Gastroesophageal sphincter (tissue), 4 donors: ENCODE results near the gene OGFRL1. TPM values are rescaled to one million over a fixed set of nuclear protein-coding genes. Genes with fewer than 3 reads are reported as not detected.
A peak's percentile ranks its signal among the peaks of the same experiment; 100 is the strongest.

ENCODE experiments used
- ATAC-seq: fragments of 150-250 bp; one replicate; pipeline ENCODE4 v1.9.1; 2016; ENCODE audit warnings: mild to moderate bottlenecking, moderate library complexity
- H3K27ac ChIP-seq, 4 donors: fragments of 200-600 bp; sonication (generic) in 3 of 4; 1 replicate in 3 of 4; 2 replicates in 1 of 4; pipeline ENCODE4 v1.5.1; 2016 to 2019
- H3K27me3 ChIP-seq: fragments of 200-600 bp; sonication (generic); one replicate; pipeline ENCODE4 v1.5.1; 2019
- H3K36me3 ChIP-seq, 2 donors: fragments of 200-600 bp; sonication (generic); one replicate each; pipeline ENCODE4 v1.5.1; 2019; ENCODE audit warnings: control low read depth in 1 of 2
- H3K4me1 ChIP-seq, 3 donors: fragments of 200-600 bp; sonication (generic); 1 replicate in 2 of 3; 2 replicates in 1 of 3; pipeline ENCODE4 v1.5.1; 2016 to 2019; ENCODE audit warnings: control low read depth in 2 of 3
- H3K4me3 ChIP-seq, 2 donors: fragments of 200-600 bp; sonication (generic); one replicate each; pipeline ENCODE4 v1.5.1; 2019; ENCODE audit warnings: mild to moderate bottlenecking in 1 of 2, moderate library complexity in 1 of 2
- H3K9me3 ChIP-seq, 3 donors: fragments of 200-600 bp; sonication (generic); one replicate each; pipeline ENCODE4 v1.5.1; 2017 to 2019; ENCODE audit warnings: control low read depth in 2 of 3
- CTCF ChIP-seq, 4 experiments: fragments of 200-600 bp in 2 of 4; fragments of 450-650 bp in 2 of 4; sonication (generic) in 1 of 4; IDR thresholded peaks; one replicate each; pipeline ENCODE4 v1.5.1; 2017 to 2019; ENCODE audit warnings: antibody characterized with exemption in 4 of 4, mild to moderate bottlenecking in 2 of 4, moderate library complexity in 2 of 4
- EP300 ChIP-seq: sonication (generic); formaldehyde crosslinking; IDR thresholded peaks from one replicate; pipeline ENCODE4 v1.6.1; 2017; ENCODE audit warnings: antibody characterized with exemption, mild to moderate bottlenecking
- POLR2A ChIP-seq, 2 donors: fragments of 450-650 bp; IDR thresholded peaks; one replicate each; pipeline ENCODE4 v1.6.1; 2017; ENCODE audit warnings: antibody characterized with exemption in 2 of 2, mild to moderate bottlenecking in 2 of 2, moderate library complexity in 1 of 2
- POLR2AphosphoS5 ChIP-seq: sonication (generic); formaldehyde crosslinking; IDR thresholded peaks from one replicate; pipeline ENCODE4 v1.6.1; 2017; ENCODE audit warnings: antibody characterized with exemption
- WGBS, 2 donors: methylation state at CpG; one replicate each; pipeline ENCODE4 v1.1.5; 2018; ENCODE audit warnings: low coverage in 1 of 2; 5-methylcytosine and 5-hydroxymethylcytosine counted together
- total RNA-seq, 4 donors: library from RNA; depleted of rRNA; stranded (reverse); fragments of >200 nt; gene quantifications; one replicate each; pipeline ENCODE4 v1.1.0, GENCODE V29; 2016

OGFRL1 gene
- total RNA-seq, 4 donors from 2014 or later = 29.0 to 52.3 (median 46.5) TPM

GRCh38 chr6:71342772-71343171 is 54.2 kb downstream of the OGFRL1 start:
- Histone ChIP-seq H3K4me1 (no peaks in the 10 kb centered on the region), H3K27ac (no peak overlapping the region), H3K4me3 (no peak overlapping the region), H3K9me3 (no peaks in the 10 kb centered on the region), H3K36me3 (peaks cover 0 to 4% of the 10 kb centered on the region in 2 donors), H3K27me3 (no peaks in the 10 kb centered on the region)
- no peak for ATAC-seq
- WGBS, 2 donors = 67 to 68% methylated on average over 2 of the region's 2 CpGs
- TF ChIP-seq CTCF (IDR thresholded peaks at IDR 0.05) (no peak), EP300 (no peak), POLR2A (IDR thresholded peaks at IDR 0.05) (no peak), POLR2AphosphoS5 (no peak)

GRCh38 chr6:71345476-71346333 is 57.1 kb downstream of the OGFRL1 start:
- WGBS, 2 donors = 83 to 91% methylated on average over 5 of the region's 5 CpGs
- H3K9me3 ChIP-seq = no peaks in the 10 kb centered on the region
- H3K27ac ChIP-seq = no peak overlapping the region
- peaks cover 0 to 4% of the 10 kb centered on the region in 2 donors for H3K36me3 ChIP-seq
- H3K4me1 ChIP-seq = peaks cover 4 to 16% (median 4%) of the 10 kb centered on the region in 3 donors
- no peaks in the 10 kb centered on the region for H3K27me3 ChIP-seq
- TF ChIP-seq EP300 (no peak), POLR2A (IDR thresholded peaks at IDR 0.05) (no peak), CTCF (IDR thresholded peaks at IDR 0.05) (no peak), POLR2AphosphoS5 (no peak)
- H3K4me3 ChIP-seq = no peak overlapping the region
- ATAC-seq = no peak

- ATAC-seq = no peak
These were observed 57.7 kb downstream of the OGFRL1 start for GRCh38 chr6:71346334-71346694.

GRCh38 chr6:71347119-71347518 is 58.5 kb downstream of the OGFRL1 start:
- TF ChIP-seq EP300 (no peak), POLR2AphosphoS5 (no peak), POLR2A (IDR thresholded peaks at IDR 0.05) (no peak)
- no peak for ATAC-seq
- H3K27ac ChIP-seq = no peak overlapping the region
- no peaks in the 10 kb centered on the region for H3K9me3 ChIP-seq
- H3K4me3 ChIP-seq = no peak overlapping the region
- 69 to 75% methylated on average over 4 to 5 of the region's 5 CpGs for WGBS, 2 donors
- peaks cover 8 to 30% (median 12%) of the 10 kb centered on the region in 3 donors for H3K4me1 ChIP-seq
- peaks cover 0 to 4% of the 10 kb centered on the region in 2 donors for H3K36me3 ChIP-seq
- no peaks in the 10 kb centered on the region for H3K27me3 ChIP-seq

More at GRCh38 chr6:71346334-71346694, 57.7 kb downstream of the OGFRL1 start:
- Histone ChIP-seq H3K36me3 (peaks cover 0 to 4% of the 10 kb centered on the region in 2 donors), H3K9me3 (no peaks in the 10 kb centered on the region), H3K4me1 (peaks cover 8 to 22% (median 10%) of the 10 kb centered on the region in 3 donors), H3K27me3 (no peaks in the 10 kb centered on the region), H3K27ac (no peak overlapping the region), H3K4me3 (no peak overlapping the region)
- TF ChIP-seq EP300 (no peak), POLR2AphosphoS5 (no peak), CTCF (IDR thresholded peaks at IDR 0.05) (no peak), POLR2A (IDR thresholded peaks at IDR 0.05) (no peak)

GRCh38 chr6:71349395-71349794 is 60.8 kb downstream of the OGFRL1 start:
- ATAC-seq = no peak
- peak overlapping the region in 2 of 4 donors; percentile 64 to 71 for H3K27ac ChIP-seq
- 14 to 26% methylated on average over 3 of the region's 3 CpGs for WGBS, 2 donors
- H3K27me3 ChIP-seq = no peaks in the 10 kb centered on the region
- peaks cover 8 to 34% (median 12%) of the 10 kb centered on the region in 3 donors for H3K4me1 ChIP-seq
- no peaks in the 10 kb centered on the region for H3K9me3 ChIP-seq
- H3K4me3 ChIP-seq = no peak overlapping the region
- H3K36me3 ChIP-seq = no peaks in the 10 kb centered on the region
- TF ChIP-seq CTCF (IDR thresholded peaks at IDR 0.05) (peak; percentile 57 to 66 (median 64)), EP300 (no peak), POLR2A (IDR thresholded peaks at IDR 0.05) (no peak)
